HepG2 (cell line): ENCODE measurements around the gene RGS14.

Experiments used
- CTCF ChIP-seq: sonication (generic); formaldehyde crosslinking; IDR thresholded peaks from 2 replicates; pipeline ENCODE4 v1.5.0; 2020; ENCODE audit warnings: mild to moderate bottlenecking, missing genetic modification reagents, moderate library complexity
- FOXP1 ChIP-seq, 2 experiments: fragments of 450-650 bp in 1 of 2; IDR thresholded peaks; 2 replicates each; pipeline ENCODE4 v1.6.1; 2017 to 2018; ENCODE audit warnings: antibody characterized with exemption in 1 of 2
- HCFC1 ChIP-seq: fragments of 150-350 bp; IDR thresholded peaks from 2 replicates; pipeline ENCODE4 v1.6.1; 2014; ENCODE audit warnings: low read depth, low read length
- MLX ChIP-seq: IDR thresholded peaks from 2 replicates; pipeline ENCODE4 v1.6.1; 2016
- REPIN1 ChIP-seq: sonication (generic); formaldehyde crosslinking; IDR thresholded peaks from 2 replicates; pipeline ENCODE4 v1.8.0; 2022; ENCODE audit warnings: missing genetic modification reagents, low read depth, mild to moderate bottlenecking, borderline replicate concordance
- SKI ChIP-seq: fragments of 450-650 bp; IDR thresholded peaks from one replicate; pipeline ENCODE4 v1.6.1; 2018; ENCODE audit warnings: mild to moderate bottlenecking; ENCODE audit not compliant: partially characterized antibody
- TAF1 ChIP-seq: sonication (generic); formaldehyde crosslinking; IDR thresholded peaks from 2 replicates; pipeline ENCODE4 v1.4.0; 2020; ENCODE audit warnings: missing genetic modification reagents
- ZNF775 ChIP-seq: sonication (generic); formaldehyde crosslinking; IDR thresholded peaks from 2 replicates; pipeline ENCODE4 v1.4.0; 2020; ENCODE audit warnings: missing genetic modification reagents, mild to moderate bottlenecking, moderate library complexity, borderline replicate concordance

DNA sequence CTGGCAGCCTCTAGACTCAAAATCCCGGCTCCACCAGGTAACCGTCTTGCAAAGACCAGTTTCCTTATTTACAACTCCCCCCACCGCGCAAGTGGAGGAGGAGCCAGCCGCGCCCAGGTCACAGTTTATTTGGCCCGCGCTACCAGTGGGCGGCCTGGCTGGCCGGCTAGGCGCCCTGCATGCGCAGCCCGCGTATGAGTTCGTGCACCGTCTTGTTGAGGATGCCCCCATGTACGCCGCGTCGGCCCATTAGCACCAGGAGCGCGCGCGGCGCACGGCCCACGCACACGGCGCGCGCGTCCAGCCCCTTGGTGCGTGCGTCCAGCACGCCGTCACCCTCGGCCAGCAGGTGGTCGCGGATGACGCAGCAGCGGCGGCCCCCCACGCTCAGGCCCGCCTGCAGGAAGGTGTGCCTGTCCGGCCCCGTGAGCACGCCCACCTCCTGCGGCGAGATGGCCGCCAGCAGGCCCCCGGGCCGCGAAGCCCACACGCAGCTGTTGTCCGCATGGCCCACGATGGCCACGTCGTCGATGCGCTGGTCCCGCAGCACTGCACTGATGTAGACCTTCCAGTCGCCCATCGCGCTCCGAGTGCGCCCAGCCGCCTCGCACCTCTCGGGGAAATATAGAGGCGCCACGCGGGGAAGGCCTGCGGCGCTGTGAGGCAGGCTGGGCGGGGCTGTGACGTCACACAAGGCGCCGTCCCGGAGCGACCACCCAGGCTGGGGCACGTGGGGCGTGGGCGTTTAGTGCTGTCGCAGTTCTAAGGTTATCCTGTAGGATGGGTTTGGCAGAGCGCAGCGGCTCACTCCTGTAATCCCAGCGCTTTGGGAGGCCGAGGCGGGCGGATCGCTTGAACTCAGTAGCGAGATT lies 42.5 kb downstream of the RGS14 start, which contains the start of gene PFN3:
- TF ChIP-seq REPIN1 (CRISPR knock-in tag) = no peak
- no peak for TF ChIP-seq ZNF775 (CRISPR knock-in tag)
- no peak for TF ChIP-seq SKI
- no peak for TF ChIP-seq HCFC1
- TF ChIP-seq CTCF (CRISPR knock-in tag) = no peak
- TF ChIP-seq TAF1 (CRISPR knock-in tag) = no peak
- no peak for TF ChIP-seq FOXP1 (IDR thresholded peaks at IDR 0.05)
- TF ChIP-seq FOXP1 (CRISPR knock-in tag; IDR thresholded peaks at IDR 0.05) = no peak
- TF ChIP-seq MLX (CRISPR knock-in tag) = no peak
